Measurements from ENCODE around the gene LRRC10B. TPM values are rescaled to one million over a fixed set of nuclear protein-coding genes. Genes with fewer than 3 reads are reported as not detected.

LRRC10B gene
- total and polyA plus RNA-seq, 2 experiments from 2014 or later = 0.43 to 0.68 TPM

GRCh38 chr11:61534025-61534932, 25.7 kb downstream of the LRRC10B start:
- Histone ChIP-seq H3K27me3 (no peaks in the 10 kb centered on the region), H3K4me2 (no peak overlapping the region), H4K20me1 (ENCODE audit: insufficient read depth, poor library complexity, severe bottlenecking) (no peaks in the 10 kb centered on the region), H3K79me2 (no peaks in the 10 kb centered on the region), H3K9me3 (ENCODE audit: low read depth) (no peaks in the 10 kb centered on the region), H2AFZ (no peak overlapping the region), H3K27ac (no peak overlapping the region), H3K4me1 (ENCODE audit: insufficient read depth) (peaks cover 23% of the 10 kb centered on the region), H3K4me3 (no peak overlapping the region), H3K36me3 (replicated peaks; ENCODE audit: insufficient read depth, low read depth) (no peaks in the 10 kb centered on the region), H3K9me2 (replicated peaks; ENCODE audit: insufficient read depth) (no peaks in the 10 kb centered on the region)
- no peak for TF ChIP-seq CTCF (IDR thresholded peaks at IDR 0.05; ENCODE audit: poor library complexity)
- TF ChIP-seq EZH2 (IDR thresholded peaks at IDR 0.05; ENCODE audit: borderline replicate concordance) = no peak
- TF ChIP-seq EZH2phosphoT487 (IDR thresholded peaks at IDR 0.05; ENCODE audit: low read depth, severe bottlenecking, unreplicated experiment) = no peak
- WGBS (ENCODE audit: low lambda C conversion rate, missing lambda C conversion rate) = 93% methylated on average over 35 of the region's 36 CpGs
- DNase-seq (ENCODE audit: low spot score) = no peak

- Histone ChIP-seq H3K4me1 (ENCODE audit: insufficient read depth) (peaks cover 23% of the 10 kb centered on the region), H3K4me2 (no peak overlapping the region), H3K27me3 (no peaks in the 10 kb centered on the region), H3K36me3 (replicated peaks; ENCODE audit: insufficient read depth, low read depth) (no peaks in the 10 kb centered on the region), H3K79me2 (no peaks in the 10 kb centered on the region), H3K9me2 (replicated peaks; ENCODE audit: insufficient read depth) (no peaks in the 10 kb centered on the region), H3K4me3 (no peak overlapping the region), H3K9me3 (ENCODE audit: low read depth) (no peaks in the 10 kb centered on the region), H3K27ac (no peak overlapping the region), H4K20me1 (ENCODE audit: insufficient read depth, poor library complexity, severe bottlenecking) (no peaks in the 10 kb centered on the region), H2AFZ (no peak overlapping the region)
- DNase-seq (ENCODE audit: low spot score) = no peak
- TF ChIP-seq CTCF (IDR thresholded peaks at IDR 0.05; ENCODE audit: poor library complexity) = no peak
- no peak for TF ChIP-seq EZH2 (IDR thresholded peaks at IDR 0.05; ENCODE audit: borderline replicate concordance)
- TF ChIP-seq EZH2phosphoT487 (IDR thresholded peaks at IDR 0.05; ENCODE audit: low read depth, severe bottlenecking, unreplicated experiment) = no peak
- WGBS (ENCODE audit: low lambda C conversion rate, missing lambda C conversion rate) = 86% methylated on average over 25 of the region's 32 CpGs
Observed at GRCh38 chr11:61534933-61535839, 26.6 kb downstream of the LRRC10B start.

GRCh38 chr11:61535998-61536675, 27.6 kb downstream of the LRRC10B start:
- no peaks in the 10 kb centered on the region for H3K79me2 ChIP-seq
- 89% methylated on average over 16 of the region's 17 CpGs for WGBS (ENCODE audit: low lambda C conversion rate, missing lambda C conversion rate)

More at GRCh38 chr11:61535998-61536675, 27.6 kb downstream of the LRRC10B start:
- H2AFZ ChIP-seq = no peak overlapping the region
- H3K4me2 ChIP-seq = no peak overlapping the region
- H3K4me1 ChIP-seq (ENCODE audit: insufficient read depth) = peaks cover 19% of the 10 kb centered on the region
- H3K9me3 ChIP-seq (ENCODE audit: low read depth) = no peaks in the 10 kb centered on the region
- DNase-seq (ENCODE audit: low spot score) = no peak
- H3K27ac ChIP-seq = no peak overlapping the region
- H3K4me3 ChIP-seq = no peak overlapping the region
- no peaks in the 10 kb centered on the region for H4K20me1 ChIP-seq (ENCODE audit: insufficient read depth, poor library complexity, severe bottlenecking)
- TF ChIP-seq CTCF (IDR thresholded peaks at IDR 0.05; ENCODE audit: poor library complexity) (no peak), EZH2 (IDR thresholded peaks at IDR 0.05; ENCODE audit: borderline replicate concordance) (no peak), EZH2phosphoT487 (IDR thresholded peaks at IDR 0.05; ENCODE audit: low read depth, severe bottlenecking, unreplicated experiment) (no peak)
- H3K9me2 ChIP-seq (replicated peaks; ENCODE audit: insufficient read depth) = no peaks in the 10 kb centered on the region
- no peaks in the 10 kb centered on the region for H3K27me3 ChIP-seq
- no peaks in the 10 kb centered on the region for H3K36me3 ChIP-seq (replicated peaks; ENCODE audit: insufficient read depth, low read depth)
